Stomach (tissue), 9 donors: ENCODE measurements around the gene GLG1. TPM values are rescaled to one million over a fixed set of nuclear protein-coding genes. Genes with fewer than 3 reads are reported as not detected.

ENCODE experiments used
- DNase-seq, 2 donors: peaks; one replicate each; pipeline versions ENCODE4 v3.0.0 to v3.0.0-alpha.2; 2013 to 2019
- H3K27ac ChIP-seq, 5 donors: fragments of 200-600 bp in 4 of 5; sonication (generic) in 4 of 5; one replicate each; pipeline ENCODE4 v1.5.1; 2013 to 2019; ENCODE audit warnings: mild to moderate bottlenecking in 1 of 5, moderate library complexity in 1 of 5
- H3K27me3 ChIP-seq, 3 donors: fragments of 200-600 bp; sonication (generic); one replicate each; pipeline ENCODE4 v1.5.1; 2017 to 2019; ENCODE audit warnings: mixed run types in 1 of 3
- H3K36me3 ChIP-seq, 4 donors: fragments of 200-600 bp; sonication (generic); 1 replicate in 3 of 4; 2 replicates in 1 of 4; pipeline ENCODE4 v1.5.1; 2016 to 2019
- H3K4me1 ChIP-seq, 4 donors: fragments of 200-600 bp; sonication (generic); one replicate each; pipeline ENCODE4 v1.5.1; 2016 to 2019
- H3K4me3 ChIP-seq, 4 donors: fragments of 200-600 bp; sonication (generic) in 3 of 4; one replicate each; pipeline ENCODE4 v1.5.1; 2016 to 2019; ENCODE audit warnings: mild to moderate bottlenecking in 1 of 4
- H3K9me3 ChIP-seq, 4 donors: fragments of 200-600 bp; sonication (generic); one replicate each; pipeline ENCODE4 v1.5.1; 2016 to 2019
- EP300 ChIP-seq: sonication (generic); formaldehyde crosslinking; IDR thresholded peaks from one replicate; pipeline ENCODE4 v1.6.1; 2017; ENCODE audit warnings: antibody characterized with exemption
- POLR2A ChIP-seq, 4 donors: fragments of 450-650 bp; IDR thresholded peaks; one replicate each; pipeline ENCODE4 v1.6.1; 2016; ENCODE audit warnings: antibody characterized with exemption in 4 of 4, control low read depth in 2 of 4, mild to moderate bottlenecking in 1 of 4, moderate library complexity in 1 of 4
- POLR2AphosphoS5 ChIP-seq, 3 donors: sonication (generic); formaldehyde crosslinking; IDR thresholded peaks; one replicate each; pipeline ENCODE4 v1.6.1; 2016; ENCODE audit warnings: antibody characterized with exemption in 3 of 3
- WGBS, 5 donors: extraction: QIAGEN DNeasy Blood & Tissue Kit in 3 of 5; methylation state at CpG; one replicate each; pipeline versions ENCODE4 v1.1.5 to v1.1.7; 2013 to 2018; 5-methylcytosine and 5-hydroxymethylcytosine counted together
- intact Hi-C: fragments of 100-400 bp; cut with DNase I; formaldehyde crosslinking; loops from one replicate; pipeline ENCODE4 v1.15.1; 2023; ENCODE audit warnings: low total_unique reads
- polyA plus RNA-seq, 3 donors: library from polyadenylated mRNA; stranded (reverse); fragments of 200-250 nt; gene quantifications; one replicate each; pipeline ENCODE4 v1.2.3, GENCODE V29; 2013
- total RNA-seq, 5 donors: library from RNA; depleted of rRNA; stranded (reverse); fragments of >200 nt; gene quantifications; one replicate each; pipeline versions ENCODE4 v1.1.0 to v1.2.3, GENCODE V29; 2014 to 2016
- TF ChIP-seq, protein P1 (sequence below), 7 experiments: fragments of 450-650 bp in 4 of 7; fragments of 200-600 bp in 3 of 7; sonication (generic) in 3 of 7; IDR thresholded peaks; one replicate each; pipeline ENCODE4 v1.5.1; 2016 to 2019; ENCODE audit warnings: antibody characterized with exemption in 7 of 7, control low read depth in 2 of 7, mild to moderate bottlenecking in 1 of 7
- donor health status: healthy with polysubstance abuse.
- donor health status: Bipolar disorder and iron deficiency.
- donor health status: healthy.

GLG1 gene
- total and polyA plus RNA-seq, 8 donors, result 7.6 to 151 (median 46.3) TPM

DNA sequence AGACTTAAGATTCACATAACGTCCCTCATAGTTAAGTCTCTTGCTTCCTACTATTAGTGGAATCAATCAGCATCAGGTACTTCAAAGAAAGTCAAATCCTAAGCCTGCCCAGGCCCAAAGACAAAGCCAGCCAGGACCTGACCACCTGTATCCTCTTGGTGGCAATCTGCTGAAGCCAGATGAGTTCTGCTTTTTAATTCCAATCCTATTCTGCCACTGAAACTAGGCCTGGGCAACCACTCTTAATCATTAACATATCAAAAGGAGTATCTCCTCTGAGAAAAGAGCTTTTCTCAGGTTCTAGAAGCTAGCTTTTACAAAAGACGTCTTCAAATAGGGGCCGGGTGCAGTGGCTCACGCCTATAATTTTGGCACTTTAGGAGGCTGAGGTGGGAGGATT, 15.1 kb upstream of the GLG1 start:
- H3K27me3 ChIP-seq, result no peaks in the 10 kb centered on the region
- WGBS, 5 donors, result 93 to 98% (median 95%) methylated on average over 4 of the region's 4 CpGs
- peaks cover 41 to 80% (median 70%) of the 10 kb centered on the region in 4 donors for H3K36me3 ChIP-seq
- H3K4me3 ChIP-seq, result no peak overlapping the region
- intact Hi-C loops, result no loop called here
- H3K27ac ChIP-seq, result no peak overlapping the region
- no peaks in the 10 kb centered on the region for H3K4me1 ChIP-seq
- peak in 1 of 2 donors; percentile 10 for DNase-seq
- no peak for TF ChIP-seq POLR2A (IDR thresholded peaks at IDR 0.05)
- no peak for TF ChIP-seq POLR2AphosphoS5 (IDR thresholded peaks at IDR 0.05)
- TF ChIP-seq EP300, result no peak
- TF ChIP-seq, protein P1, sequence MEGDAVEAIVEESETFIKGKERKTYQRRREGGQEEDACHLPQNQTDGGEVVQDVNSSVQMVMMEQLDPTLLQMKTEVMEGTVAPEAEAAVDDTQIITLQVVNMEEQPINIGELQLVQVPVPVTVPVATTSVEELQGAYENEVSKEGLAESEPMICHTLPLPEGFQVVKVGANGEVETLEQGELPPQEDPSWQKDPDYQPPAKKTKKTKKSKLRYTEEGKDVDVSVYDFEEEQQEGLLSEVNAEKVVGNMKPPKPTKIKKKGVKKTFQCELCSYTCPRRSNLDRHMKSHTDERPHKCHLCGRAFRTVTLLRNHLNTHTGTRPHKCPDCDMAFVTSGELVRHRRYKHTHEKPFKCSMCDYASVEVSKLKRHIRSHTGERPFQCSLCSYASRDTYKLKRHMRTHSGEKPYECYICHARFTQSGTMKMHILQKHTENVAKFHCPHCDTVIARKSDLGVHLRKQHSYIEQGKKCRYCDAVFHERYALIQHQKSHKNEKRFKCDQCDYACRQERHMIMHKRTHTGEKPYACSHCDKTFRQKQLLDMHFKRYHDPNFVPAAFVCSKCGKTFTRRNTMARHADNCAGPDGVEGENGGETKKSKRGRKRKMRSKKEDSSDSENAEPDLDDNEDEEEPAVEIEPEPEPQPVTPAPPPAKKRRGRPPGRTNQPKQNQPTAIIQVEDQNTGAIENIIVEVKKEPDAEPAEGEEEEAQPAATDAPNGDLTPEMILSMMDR (IDR thresholded peaks at IDR 0.05), result no peak
- H3K9me3 ChIP-seq, result no peaks in the 10 kb centered on the region

DNA sequence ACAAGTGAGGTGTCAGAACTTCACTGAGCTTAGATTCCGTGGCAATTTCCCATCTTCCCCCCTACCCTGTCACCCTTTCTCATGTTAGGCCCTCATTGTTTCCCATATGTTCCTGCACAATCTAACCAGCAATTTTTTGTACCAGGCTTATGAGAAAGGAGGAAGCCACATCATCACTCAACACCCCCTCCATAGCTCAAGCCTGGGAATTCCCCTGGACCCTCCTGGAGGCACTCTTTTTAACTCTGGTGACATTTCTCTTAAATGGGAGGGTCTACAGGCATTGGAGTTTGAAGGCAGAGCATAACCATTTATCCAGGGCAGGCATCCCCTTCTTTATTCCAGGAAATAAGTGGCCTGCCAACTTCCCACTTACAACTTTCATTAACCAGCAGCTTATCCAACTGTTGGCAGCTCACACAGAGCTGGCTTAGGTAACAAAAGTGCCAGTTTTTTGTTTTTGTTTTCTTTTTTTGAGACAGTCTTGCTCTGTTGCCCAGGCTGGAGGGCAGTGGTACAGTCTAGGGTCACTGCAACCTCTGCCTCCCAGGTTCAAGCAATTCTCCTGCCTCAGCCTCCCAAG, 10.4 kb upstream of the GLG1 start:
- DNase-seq, result no peak

DNA sequence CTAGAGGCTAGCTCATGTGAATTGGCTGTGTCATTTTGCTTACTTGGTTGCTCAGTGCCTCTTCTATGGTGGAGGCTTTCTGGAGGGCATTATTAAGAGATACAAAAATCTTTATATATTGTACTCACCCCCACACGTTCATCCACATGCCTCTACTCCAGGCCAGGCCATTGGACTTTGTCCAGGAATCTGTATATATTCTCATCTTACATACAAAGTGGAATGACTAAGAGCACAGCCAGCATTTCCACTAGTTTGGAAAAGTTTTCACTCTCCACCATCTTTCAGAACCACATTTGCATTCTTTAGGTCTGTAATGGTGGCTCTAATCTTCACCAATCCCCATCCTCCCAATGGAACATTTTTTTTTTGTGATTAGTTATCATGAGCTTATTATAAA, 4.8 kb upstream of the GLG1 start:
- WGBS, 5 donors, result 48 to 71% (median 63%) methylated on average over 1 of the region's 1 CpG
- TF ChIP-seq POLR2A (IDR thresholded peaks at IDR 0.05), result no peak
- no peak for TF ChIP-seq EP300
- TF ChIP-seq, protein P1 (IDR thresholded peaks at IDR 0.05), result no peak
- TF ChIP-seq POLR2AphosphoS5 (IDR thresholded peaks at IDR 0.05), result no peak
- H3K4me3 ChIP-seq, result no peak overlapping the region
- no peaks in the 10 kb centered on the region for H3K36me3 ChIP-seq
- intact Hi-C loops, result no loop called here
- H3K27ac ChIP-seq, result no peak overlapping the region
- peaks cover 0 to 9% (median 7%) of the 10 kb centered on the region in 4 donors for H3K4me1 ChIP-seq
- no peaks in the 10 kb centered on the region for H3K27me3 ChIP-seq
- no peak for DNase-seq
- H3K9me3 ChIP-seq, result no peaks in the 10 kb centered on the region

More for the DNA sequence above, 10.4 kb upstream of the GLG1 start:
- 71 to 92% (median 89%) methylated on average over 1 of the region's 1 CpG for WGBS, 5 donors
- intact Hi-C loops, result no loop called here
- H3K4me1 ChIP-seq, result no peaks in the 10 kb centered on the region
- no peak overlapping the region for H3K4me3 ChIP-seq
- H3K36me3 ChIP-seq, result peaks cover 11 to 33% (median 22%) of the 10 kb centered on the region in 4 donors
- TF ChIP-seq, protein P1 (IDR thresholded peaks at IDR 0.05), result no peak
- TF ChIP-seq POLR2AphosphoS5 (IDR thresholded peaks at IDR 0.05) (no peak), POLR2A (IDR thresholded peaks at IDR 0.05) (no peak), EP300 (no peak)
- H3K27ac ChIP-seq, result no peak overlapping the region
- H3K27me3 ChIP-seq, result no peaks in the 10 kb centered on the region
- no peaks in the 10 kb centered on the region for H3K9me3 ChIP-seq

DNA sequence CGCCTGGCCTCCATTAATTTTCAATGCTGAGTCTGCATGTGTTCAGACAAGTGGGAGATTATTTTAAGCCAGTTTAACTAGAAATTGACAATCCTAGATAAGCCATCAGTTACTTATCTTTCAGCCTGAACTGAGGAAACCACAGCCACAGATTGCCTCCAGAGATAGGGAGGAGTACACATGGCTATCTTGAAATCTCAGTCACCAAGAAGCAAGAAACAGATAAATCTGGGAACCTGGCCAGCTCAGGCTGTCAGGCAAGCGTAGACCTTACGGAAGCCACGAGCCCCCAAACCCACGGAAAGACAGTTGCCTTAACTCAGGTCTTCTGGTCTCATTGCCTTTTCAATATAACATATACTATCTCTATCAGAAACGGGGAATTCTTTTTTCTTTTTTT, 2.0 kb upstream of the GLG1 start:
- Histone ChIP-seq H3K9me3 (no peaks in the 10 kb centered on the region), H3K4me1 (peaks cover 19 to 29% (median 26%) of the 10 kb centered on the region in 4 donors), H3K27me3 (no peaks in the 10 kb centered on the region), H3K4me3 (no peak overlapping the region), H3K36me3 (no peaks in the 10 kb centered on the region), H3K27ac (no peak overlapping the region)
- no peak for DNase-seq
- intact Hi-C loops, result no loop called here
- 70 to 84% (median 71%) methylated on average over 6 of the region's 6 CpGs for WGBS, 5 donors
- TF ChIP-seq EP300 (no peak), POLR2AphosphoS5 (IDR thresholded peaks at IDR 0.05) (no peak), POLR2A (IDR thresholded peaks at IDR 0.05) (no peak)
- TF ChIP-seq, protein P1 (IDR thresholded peaks at IDR 0.05), result no peak
